ENCODE data around the gene SPATA1. TPM values are rescaled to one million over a fixed set of nuclear protein-coding genes. Genes with fewer than 3 reads are reported as not detected.
A peak's percentile ranks its signal among the peaks of the same experiment; 100 is the strongest.

Gene SPATA1
- 1 to 10 TPM in 1 of 2 donors, under 1 TPM in 1; 0.14 to 3.6 TPM for total RNA-seq

GRCh38 chr1:84506002-84506728 lies at the start of gene SPATA1, which contains the start of gene GNG5:
SPATA1 (plus strand) TSS chr1:84506386; CDS start chr1:84516360, 9,974 bp downstream.
GNG5 (minus strand) TSS chr1:84506581; CDS start chr1:84506091, 490 bp downstream.
- ATAC-seq (ENCODE audit: insufficient number of reproducible peaks, low FRiP score, low read depth) (peak; percentile 96), DNase-seq (ENCODE audit: low spot score) (peak; percentile 95)
- Histone ChIP-seq H3K4me3 (peak within 1 kb of the TSS; percentile 71), H3K27ac (peak within 1 kb of the TSS; percentile 91 to 92), H3K9me3 (no peaks in the 10 kb centered on the region), H3K4me1 (ENCODE audit: control insufficient read depth in 1 of 2, low read depth in 2 of 2) (peaks cover 28 to 41% of the 10 kb centered on the region in 2 donors), H3K36me3 (no peaks in the 10 kb centered on the region), H3K27me3 (replicated peaks; ENCODE audit: insufficient read depth) (no peaks in the 10 kb centered on the region)
- TF ChIP-seq CTCF (IDR thresholded peaks at IDR 0.05), result no peak

GRCh38 chr1:84462118-84462517 lies 44.1 kb upstream of the SPATA1 start:
- ATAC-seq (ENCODE audit: insufficient number of reproducible peaks, low FRiP score, low read depth) (no peak), DNase-seq (ENCODE audit: low spot score) (no peak)
- no peaks in the 10 kb centered on the region for H3K36me3 ChIP-seq
- H3K27ac ChIP-seq, result no peak overlapping the region
- peaks cover 5% of the 10 kb centered on the region for H3K27me3 ChIP-seq (replicated peaks; ENCODE audit: insufficient read depth)
- H3K4me1 ChIP-seq (ENCODE audit: control insufficient read depth in 1 of 2, low read depth in 2 of 2), result no peaks in the 10 kb centered on the region
- H3K9me3 ChIP-seq, result no peaks in the 10 kb centered on the region
- TF ChIP-seq CTCF (IDR thresholded peaks at IDR 0.05), result no peak
- H3K4me3 ChIP-seq, result no peak overlapping the region

GRCh38 chr1:84467298-84467697 lies 38.9 kb upstream of the SPATA1 start:
- no peak for TF ChIP-seq CTCF (IDR thresholded peaks at IDR 0.05)
- peaks cover 9% of the 10 kb centered on the region for H3K27me3 ChIP-seq (replicated peaks; ENCODE audit: insufficient read depth)

GRCh38 chr1:84476225-84476624 lies 30.0 kb upstream of the SPATA1 start:
- Histone ChIP-seq H3K9me3 (no peaks in the 10 kb centered on the region), H3K36me3 (no peaks in the 10 kb centered on the region), H3K4me3 (no peak overlapping the region), H3K4me1 (ENCODE audit: control insufficient read depth in 1 of 2, low read depth in 2 of 2) (peaks cover 11% of the 10 kb centered on the region in 2 donors), H3K27me3 (replicated peaks; ENCODE audit: insufficient read depth) (no peaks in the 10 kb centered on the region), H3K27ac (no peak overlapping the region)
- DNase-seq (ENCODE audit: low spot score), result no peak
- no peak for TF ChIP-seq CTCF (IDR thresholded peaks at IDR 0.05)
- ATAC-seq (ENCODE audit: insufficient number of reproducible peaks, low FRiP score, low read depth), result no peak

More at GRCh38 chr1:84467298-84467697, 38.9 kb upstream of the SPATA1 start:
- ATAC-seq (ENCODE audit: insufficient number of reproducible peaks, low FRiP score, low read depth) (no peak), DNase-seq (ENCODE audit: low spot score) (no peak)
- H3K36me3 ChIP-seq, result no peaks in the 10 kb centered on the region
- H3K27ac ChIP-seq, result no peak overlapping the region
- no peaks in the 10 kb centered on the region for H3K9me3 ChIP-seq
- no peaks in the 10 kb centered on the region for H3K4me1 ChIP-seq (ENCODE audit: control insufficient read depth in 1 of 2, low read depth in 2 of 2)
- no peak overlapping the region for H3K4me3 ChIP-seq

GRCh38 chr1:84478876-84479868 lies 27.0 kb upstream of the SPATA1 start, which contains the start of gene RPF1:
RPF1 (plus strand) TSS chr1:84479266; CDS start chr1:84479282, 16 bp downstream.
- no peak for TF ChIP-seq CTCF (IDR thresholded peaks at IDR 0.05)
- H3K27ac ChIP-seq, result peak within 1 kb of the TSS; percentile 85
- H3K27me3 ChIP-seq (replicated peaks; ENCODE audit: insufficient read depth), result no peaks in the 10 kb centered on the region
- peaks cover 15 to 17% of the 10 kb centered on the region in 2 donors for H3K4me1 ChIP-seq (ENCODE audit: control insufficient read depth in 1 of 2, low read depth in 2 of 2)
- no peaks in the 10 kb centered on the region for H3K9me3 ChIP-seq
- ATAC-seq (ENCODE audit: insufficient number of reproducible peaks, low FRiP score, low read depth), result peak; percentile 83
- no peaks in the 10 kb centered on the region for H3K36me3 ChIP-seq
- peak within 1 kb of the TSS; percentile 95 for H3K4me3 ChIP-seq
- DNase-seq (ENCODE audit: low spot score), result peak; percentile 6

Data from thoracic aorta (tissue), 2 donors.